ENCODE results near the gene IL18R1.
"Not testable (repeated sequence)": the region's sequence is repeated elsewhere in the genome, so short reads cannot be mapped to it uniquely, and the experiment has no call there.

The IL18R1 gene

GRCh38 chr2:102355526-102356380, at the start of gene IL18R1:
IL18R1 (plus strand) TSS chr2:102355796; CDS start chr2:102362661, 6,865 bp downstream.
- peak; percentile 14 for DNase-seq

GRCh38 chr2:102306125-102306524, 49.5 kb upstream of the IL18R1 start:
- no peak for DNase-seq

GRCh38 chr2:102310964-102311640, 44.5 kb upstream of the IL18R1 start, which contains the start of gene IL1RL1:
IL1RL1 (plus strand) TSS chr2:102311563; CDS start chr2:102338265, 26,702 bp downstream.
- DNase-seq = peak; percentile 51

GRCh38 chr2:102313025-102313424, 42.6 kb upstream of the IL18R1 start:
- no peak for DNase-seq

GRCh38 chr2:102313471-102313870, 42.1 kb upstream of the IL18R1 start:
- no peak for DNase-seq

- DNase-seq = no peak
Observed at GRCh38 chr2:102313950-102314349, 41.6 kb upstream of the IL18R1 start.

- no peak for DNase-seq
Observed at GRCh38 chr2:102315921-102316320, 39.7 kb upstream of the IL18R1 start.

GRCh38 chr2:102317715-102318114, 37.9 kb upstream of the IL18R1 start:
- DNase-seq = no peak

- no peak for DNase-seq
Observed at GRCh38 chr2:102318437-102318836, 37.2 kb upstream of the IL18R1 start.

- DNase-seq = no peak
Observed at GRCh38 chr2:102321941-102322719, 33.5 kb upstream of the IL18R1 start.

GRCh38 chr2:102324914-102325313, 30.7 kb upstream of the IL18R1 start:
- DNase-seq = not testable (repeated sequence)

- DNase-seq = no peak
Observed at GRCh38 chr2:102331311-102331980, 24.1 kb upstream of the IL18R1 start.

- DNase-seq = no peak
Observed at GRCh38 chr2:102334486-102334885, 21.1 kb upstream of the IL18R1 start.

GRCh38 chr2:102335871-102336366, 19.7 kb upstream of the IL18R1 start:
- no peak for DNase-seq

- no peak for DNase-seq
Observed at GRCh38 chr2:102336502-102336945, 19.1 kb upstream of the IL18R1 start.

- no peak for DNase-seq
Observed at GRCh38 chr2:102337012-102337411, 18.6 kb upstream of the IL18R1 start.

GRCh38 chr2:102337481-102338386, 17.9 kb upstream of the IL18R1 start:
- no peak for DNase-seq

GRCh38 chr2:102340778-102341177, 14.8 kb upstream of the IL18R1 start:
- no peak for DNase-seq

GRCh38 chr2:102342888-102343287, 12.7 kb upstream of the IL18R1 start:
- no peak for DNase-seq

GRCh38 chr2:102344397-102344796, 11.2 kb upstream of the IL18R1 start:
- no peak for DNase-seq

GRCh38 chr2:102345329-102345920, 10.2 kb upstream of the IL18R1 start:
- DNase-seq = no peak

All from MV-4-11 (cell line).